ENCODE results near the gene TCAP.
A peak's percentile ranks its signal among the peaks of the same experiment; 100 is the strongest.

TCAP gene

DNA sequence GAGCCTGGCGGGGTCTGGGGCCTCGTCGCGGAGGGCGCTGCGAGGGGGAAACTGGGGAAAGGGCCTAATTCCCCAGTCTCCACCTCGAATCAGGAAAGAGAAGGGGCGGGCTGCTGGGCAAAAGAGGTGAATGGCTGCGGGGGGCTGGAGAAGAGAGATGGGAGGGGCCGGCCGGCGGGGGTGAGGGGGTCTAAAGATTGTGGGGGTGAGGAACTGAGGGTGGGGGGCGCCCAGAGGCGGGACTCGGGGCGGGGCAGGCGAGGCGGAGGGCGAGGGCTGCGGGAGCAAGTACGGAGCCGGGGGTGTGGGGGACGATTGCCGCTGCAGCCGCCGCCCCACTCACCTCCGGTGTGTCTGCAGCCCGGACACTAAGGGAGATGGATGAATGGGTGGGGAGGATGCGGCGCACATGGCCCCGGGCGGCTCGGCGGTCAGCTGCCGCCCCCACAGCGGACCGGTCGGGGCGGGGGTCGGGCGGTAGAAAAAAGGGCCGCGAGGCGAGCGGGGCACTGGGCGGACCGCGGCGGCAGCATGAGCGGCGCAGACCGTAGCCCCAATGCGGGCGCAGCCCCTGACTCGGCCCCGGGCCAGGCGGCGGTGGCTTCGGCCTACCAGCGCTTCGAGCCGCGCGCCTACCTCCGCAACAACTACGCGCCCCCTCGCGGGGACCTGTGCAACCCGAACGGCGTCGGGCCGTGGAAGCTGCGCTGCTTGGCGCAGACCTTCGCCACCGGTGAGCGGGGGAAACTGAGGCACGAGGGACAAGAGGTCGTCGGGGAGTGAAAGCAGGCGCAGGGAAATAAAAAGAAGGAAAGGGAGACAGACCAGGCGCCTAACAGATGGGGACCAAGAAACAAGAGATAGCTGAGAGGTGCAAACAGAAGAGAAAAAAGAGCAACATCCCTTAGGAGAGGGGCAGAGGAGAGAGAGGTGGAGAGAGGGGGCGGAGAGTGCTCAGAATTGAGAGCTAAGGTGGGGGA lies 3.1 kb downstream of the TCAP start, which contains the start of gene PNMT:
TSS of gene PNMT (plus strand) at position 509 of the 980 bp plus-strand sequence. CDS start at position 532, 23 bp downstream.
- DNase-seq = peak; percentile 59

DNA sequence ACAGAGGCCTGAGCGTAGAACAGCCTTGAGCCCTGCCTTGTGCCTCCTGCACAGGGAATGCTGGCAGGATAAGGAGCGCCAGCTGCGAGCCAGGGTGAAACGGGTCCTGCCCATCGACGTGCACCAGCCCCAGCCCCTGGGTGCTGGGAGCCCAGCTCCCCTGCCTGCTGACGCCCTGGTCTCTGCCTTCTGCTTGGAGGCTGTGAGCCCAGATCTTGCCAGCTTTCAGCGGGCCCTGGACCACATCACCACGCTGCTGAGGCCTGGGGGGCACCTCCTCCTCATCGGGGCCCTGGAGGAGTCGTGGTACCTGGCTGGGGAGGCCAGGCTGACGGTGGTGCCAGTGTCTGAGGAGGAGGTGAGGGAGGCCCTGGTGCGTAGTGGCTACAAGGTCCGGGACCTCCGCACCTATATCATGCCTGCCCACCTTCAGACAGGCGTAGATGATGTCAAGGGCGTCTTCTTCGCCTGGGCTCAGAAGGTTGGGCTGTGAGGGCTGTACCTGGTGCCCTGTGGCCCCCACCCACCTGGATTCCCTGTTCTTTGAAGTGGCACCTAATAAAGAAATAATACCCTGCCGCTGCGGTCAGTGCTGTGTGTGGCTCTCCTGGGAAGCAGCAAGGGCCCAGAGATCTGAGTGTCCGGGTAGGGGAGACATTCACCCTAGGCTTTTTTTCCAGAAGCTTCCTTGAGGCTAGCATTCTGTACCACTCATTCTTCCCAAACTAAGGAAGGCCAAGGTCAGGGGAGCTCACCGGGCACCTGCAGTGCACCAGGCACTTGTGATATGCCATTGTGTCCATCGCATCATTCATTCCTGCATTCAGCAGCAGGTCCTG lies 5.0 kb downstream of the TCAP start:
- DNase-seq = no peak

DNA sequence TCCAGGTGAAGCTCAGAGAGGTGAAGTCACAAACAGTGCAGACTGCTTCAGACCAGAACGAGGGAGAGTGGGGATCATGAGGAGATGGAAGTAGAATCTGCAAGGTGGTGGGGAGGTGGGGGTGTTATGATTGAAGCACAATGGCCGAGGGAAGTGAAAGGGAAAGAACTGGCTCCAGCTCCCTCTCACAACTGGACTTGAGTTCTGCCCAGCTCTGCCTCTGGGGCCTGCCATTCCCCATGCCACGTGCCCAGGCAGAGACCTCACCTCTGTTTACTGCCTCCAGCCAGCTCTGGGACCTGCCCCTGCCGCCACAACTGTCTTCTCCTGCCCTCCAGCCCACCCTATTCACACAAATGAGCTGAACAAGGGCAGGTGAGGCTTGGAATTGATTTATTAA lies 5.6 kb downstream of the TCAP start:
- DNase-seq = no peak

DNA sequence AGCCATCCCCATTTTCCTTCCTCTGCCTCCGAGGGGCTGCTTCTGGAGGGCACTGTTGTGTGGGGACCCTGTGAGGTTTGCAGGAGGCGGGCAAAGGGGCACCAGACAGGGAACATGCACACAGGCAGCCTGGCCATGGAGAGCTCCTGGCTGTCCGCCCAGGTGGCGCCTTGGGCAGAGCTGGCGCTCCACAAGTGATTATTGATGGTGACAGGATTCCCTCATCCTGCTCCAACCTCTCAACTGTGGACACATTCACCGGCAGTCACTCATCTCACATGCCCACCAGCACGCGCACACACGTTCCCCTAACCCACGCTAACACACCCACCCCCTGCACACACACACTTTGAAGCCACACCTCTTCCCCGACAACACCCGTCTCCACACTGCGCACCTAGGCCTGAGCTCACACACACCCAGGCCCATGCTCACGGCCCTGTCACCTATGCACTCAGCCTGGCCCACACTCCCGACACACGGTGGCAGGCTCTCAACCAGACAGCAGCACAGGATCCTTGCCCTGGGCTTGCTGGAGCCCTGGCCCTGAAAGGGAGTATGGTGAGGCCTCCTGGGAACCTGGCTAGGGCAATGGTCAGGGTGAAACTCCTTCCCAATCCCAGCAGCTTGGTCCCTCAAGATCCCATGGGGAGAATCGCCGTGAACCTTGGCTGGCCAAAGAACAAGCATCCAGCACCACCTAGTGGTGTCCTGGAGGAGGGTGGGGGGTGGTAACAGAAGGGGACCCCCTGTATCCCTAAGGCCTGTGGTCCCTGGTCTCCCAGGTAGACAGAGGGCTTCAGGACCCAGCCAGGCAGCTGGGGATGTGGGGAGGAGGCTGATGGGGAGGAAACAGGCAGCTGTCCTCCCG lies 6.7 kb downstream of the TCAP start:
- no peak for DNase-seq

DNA sequence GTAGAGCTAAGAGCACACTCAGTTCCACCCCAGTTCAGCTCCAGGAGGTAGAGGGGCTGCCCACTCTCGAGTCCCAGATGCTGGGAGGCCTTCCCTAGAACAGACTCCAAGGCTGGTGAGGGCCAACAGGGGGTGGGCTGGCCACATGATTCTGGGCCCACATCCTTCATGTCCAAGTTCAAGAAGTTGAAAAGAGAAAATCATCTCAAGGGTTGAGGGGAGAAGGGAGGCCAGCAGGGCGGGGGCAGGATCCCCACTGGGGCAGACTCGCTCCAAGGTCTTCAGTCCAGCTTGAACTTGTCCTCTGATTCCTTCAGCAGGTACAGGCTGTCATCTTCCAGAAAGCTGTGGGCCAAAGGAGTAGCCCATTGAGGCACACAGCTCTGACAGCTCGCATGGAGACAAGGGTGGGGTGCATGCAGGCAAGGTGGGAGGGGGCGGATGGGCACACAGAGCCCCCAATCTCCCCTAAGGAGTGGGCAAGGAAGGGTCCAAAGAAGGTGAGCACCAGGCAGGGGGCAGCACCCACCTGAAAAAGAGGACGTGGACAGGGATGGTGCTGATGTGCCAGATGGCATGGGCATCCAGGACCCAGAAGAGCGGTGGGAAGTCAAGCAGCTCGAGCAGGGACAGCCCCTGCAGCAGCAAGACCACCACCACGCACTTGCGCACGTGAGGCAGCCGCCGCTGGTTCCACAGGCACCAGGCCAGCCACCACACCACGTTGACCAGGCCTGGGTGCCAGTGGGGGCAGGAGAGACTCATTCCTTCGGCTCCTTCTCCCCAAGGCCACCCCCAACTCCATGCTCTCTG lies 7.6 kb downstream of the TCAP start:
- DNase-seq = no peak

DNA sequence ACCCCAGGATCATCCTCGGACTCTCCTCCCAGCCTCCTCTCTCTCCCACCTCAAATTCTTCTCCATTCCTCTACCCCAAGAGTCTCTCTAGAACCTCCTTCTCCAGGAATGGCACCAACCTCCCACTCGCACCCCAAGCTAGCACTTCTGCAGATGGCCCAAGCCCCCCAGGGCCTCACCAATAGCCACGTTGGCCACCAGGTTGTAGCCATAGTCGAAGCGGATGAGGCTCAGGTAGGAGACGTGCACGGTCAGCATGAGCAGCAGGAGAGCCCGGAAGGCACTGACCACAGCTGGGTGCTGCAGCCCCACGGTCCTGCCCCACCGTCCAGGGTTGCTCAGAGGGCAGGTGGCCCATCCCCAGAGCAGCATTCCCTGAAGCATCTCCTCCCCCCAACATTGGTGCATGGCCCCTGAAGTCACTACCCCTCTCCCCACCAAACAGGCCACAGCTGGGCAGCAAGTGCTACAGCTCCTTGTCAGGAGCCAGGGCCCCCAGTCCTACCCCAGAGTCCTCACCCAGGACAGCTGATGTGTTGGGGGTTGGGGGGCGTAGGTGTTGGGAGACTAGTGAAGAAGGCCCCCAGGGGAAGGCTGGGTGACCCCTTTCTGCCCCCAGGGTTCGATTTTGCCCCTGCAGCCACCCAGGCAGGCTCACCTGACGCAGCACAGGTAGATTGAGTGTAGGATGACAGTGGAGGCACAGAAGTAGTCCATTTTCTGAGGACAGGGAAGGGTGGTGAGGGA lies 8.4 kb downstream of the TCAP start:
- DNase-seq = no peak

DNA sequence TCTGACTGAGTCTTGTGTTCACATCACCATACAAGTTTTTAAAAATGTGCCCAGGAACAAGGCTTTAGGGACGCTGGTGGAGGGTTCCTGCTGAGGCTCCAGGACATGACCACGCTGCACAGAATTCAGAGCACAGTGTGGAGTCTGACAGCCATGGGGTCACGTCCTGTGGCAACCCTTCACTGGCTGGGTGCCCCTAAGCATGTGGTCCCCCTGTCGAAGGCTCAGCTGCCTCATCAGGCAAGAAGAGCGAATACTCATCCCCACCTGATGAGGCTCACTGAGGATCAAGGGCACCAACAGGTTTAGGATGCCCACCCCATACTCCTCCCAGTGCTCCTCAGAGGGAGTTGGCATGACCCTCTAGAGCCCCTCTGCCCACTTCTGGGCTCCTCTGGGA lies 9.0 kb downstream of the TCAP start:
- DNase-seq = no peak

DNA sequence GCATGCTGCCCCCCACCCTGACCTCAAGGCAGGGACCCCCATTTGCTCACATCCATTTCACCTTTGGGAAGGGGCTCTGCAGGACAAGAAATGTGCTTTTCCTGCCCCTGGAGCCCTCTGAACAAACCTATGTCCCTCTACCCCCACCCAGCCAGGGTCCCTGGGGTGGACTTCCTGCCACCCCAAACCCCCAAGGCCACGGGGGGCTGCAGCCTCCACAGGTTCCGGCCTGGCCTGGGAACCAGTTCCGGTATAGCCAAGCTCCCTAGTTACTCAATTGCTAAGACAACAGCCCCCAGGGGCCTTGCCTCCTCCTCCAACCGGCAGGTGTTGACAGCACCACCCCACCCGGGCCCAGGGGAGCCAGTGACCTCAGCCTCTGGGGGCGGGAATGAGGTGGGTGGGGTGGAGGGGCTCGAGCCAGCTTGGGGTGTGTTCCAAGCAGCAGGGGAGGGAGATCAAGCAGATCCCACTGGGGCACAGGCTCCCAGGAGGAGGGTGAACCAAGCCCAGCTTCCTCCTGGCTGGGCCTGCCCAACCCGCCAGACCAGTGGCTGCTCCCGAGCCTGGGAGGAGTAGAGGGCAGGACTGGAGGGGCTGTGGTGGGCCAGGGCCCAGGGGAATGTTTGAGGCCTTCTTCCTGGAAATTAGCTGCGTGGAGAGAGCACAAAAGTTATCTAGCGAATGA lies 9.7 kb downstream of the TCAP start:
- DNase-seq = peak; percentile 63

DNA sequence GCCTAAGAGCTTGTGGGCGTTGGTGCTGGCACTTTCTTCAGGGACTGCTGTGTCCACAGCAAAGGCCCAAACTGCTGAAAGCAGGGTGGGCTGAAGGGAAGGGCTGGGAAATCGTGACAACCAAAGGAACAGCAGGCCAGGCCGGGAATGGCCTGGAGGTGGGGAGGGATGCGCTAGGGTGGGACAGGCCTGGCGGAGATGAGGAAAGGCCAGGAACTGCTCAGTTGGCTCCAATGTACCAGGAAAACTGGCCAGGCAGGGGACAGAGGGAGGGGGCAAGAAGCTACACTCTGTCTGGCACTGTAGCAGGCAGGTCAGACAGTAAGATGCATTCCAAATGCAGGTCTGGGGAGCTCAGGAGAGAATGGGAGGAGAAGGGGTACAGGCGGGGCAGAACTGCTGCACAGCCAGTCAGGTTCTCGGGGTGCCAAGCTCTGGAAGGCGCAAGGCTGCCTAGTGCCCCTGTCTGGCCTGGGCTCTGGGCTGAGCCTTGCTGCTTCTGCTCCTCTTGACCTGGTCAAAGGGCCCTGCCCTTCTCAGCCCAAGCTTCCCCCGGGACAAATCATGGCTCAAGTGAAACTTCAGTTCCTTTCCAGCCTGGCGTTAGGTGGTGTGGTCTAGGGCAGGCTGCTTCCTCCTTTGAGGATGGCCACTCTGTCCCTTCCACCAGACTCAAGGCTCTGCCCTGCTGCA lies 10.4 kb downstream of the TCAP start:
- DNase-seq = no peak

DNA sequence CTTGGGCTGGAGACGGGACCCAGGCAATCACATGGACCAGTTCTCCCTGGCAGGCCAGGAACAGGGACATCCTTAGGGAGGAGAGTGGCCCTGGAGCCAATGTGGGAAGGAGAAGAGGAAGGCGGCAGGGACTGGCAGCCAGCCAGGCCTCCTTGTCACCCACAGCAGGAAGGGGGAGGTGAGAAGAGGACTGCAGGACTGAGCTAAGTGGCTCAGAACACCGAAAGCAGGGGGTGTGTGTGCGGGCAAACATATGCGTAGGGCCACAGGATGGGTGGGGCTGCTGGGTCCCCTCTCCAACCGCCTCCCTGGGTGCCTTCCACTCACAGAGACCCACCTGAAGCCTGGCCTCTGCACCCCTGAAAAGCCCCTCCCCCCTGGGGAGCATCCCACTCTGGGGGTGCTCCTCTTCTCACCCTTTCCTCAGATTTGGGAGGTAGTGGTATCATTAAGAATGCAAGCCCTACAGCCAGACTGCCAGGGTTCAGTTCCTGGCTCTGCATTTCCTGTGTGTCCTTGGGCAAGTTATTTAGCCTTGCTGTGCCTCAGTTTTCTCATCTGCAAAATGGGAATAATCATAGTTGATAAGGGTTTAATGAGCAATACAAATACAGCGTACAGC lies 11.2 kb downstream of the TCAP start:
- DNase-seq = peak; percentile 76

DNA sequence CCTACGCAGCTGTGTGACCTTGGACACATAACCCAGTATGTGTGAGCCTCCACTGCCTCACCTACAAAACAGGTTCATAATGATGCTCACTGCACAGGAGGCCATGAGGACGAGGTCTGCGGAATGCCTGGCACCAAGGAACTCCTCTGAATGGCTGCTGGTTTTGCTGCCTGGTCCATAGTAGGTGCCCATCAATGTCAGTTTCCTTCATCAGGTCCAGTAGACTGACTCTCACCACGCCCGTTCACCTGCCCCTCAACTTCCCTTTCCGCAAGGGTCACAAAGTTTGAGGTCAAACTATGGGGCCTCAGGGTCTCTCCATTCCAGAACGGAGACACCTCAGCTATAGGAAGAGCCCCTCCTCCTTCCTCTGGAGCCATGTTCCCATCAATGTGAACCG lies 11.9 kb downstream of the TCAP start:
- DNase-seq = no peak

DNA sequence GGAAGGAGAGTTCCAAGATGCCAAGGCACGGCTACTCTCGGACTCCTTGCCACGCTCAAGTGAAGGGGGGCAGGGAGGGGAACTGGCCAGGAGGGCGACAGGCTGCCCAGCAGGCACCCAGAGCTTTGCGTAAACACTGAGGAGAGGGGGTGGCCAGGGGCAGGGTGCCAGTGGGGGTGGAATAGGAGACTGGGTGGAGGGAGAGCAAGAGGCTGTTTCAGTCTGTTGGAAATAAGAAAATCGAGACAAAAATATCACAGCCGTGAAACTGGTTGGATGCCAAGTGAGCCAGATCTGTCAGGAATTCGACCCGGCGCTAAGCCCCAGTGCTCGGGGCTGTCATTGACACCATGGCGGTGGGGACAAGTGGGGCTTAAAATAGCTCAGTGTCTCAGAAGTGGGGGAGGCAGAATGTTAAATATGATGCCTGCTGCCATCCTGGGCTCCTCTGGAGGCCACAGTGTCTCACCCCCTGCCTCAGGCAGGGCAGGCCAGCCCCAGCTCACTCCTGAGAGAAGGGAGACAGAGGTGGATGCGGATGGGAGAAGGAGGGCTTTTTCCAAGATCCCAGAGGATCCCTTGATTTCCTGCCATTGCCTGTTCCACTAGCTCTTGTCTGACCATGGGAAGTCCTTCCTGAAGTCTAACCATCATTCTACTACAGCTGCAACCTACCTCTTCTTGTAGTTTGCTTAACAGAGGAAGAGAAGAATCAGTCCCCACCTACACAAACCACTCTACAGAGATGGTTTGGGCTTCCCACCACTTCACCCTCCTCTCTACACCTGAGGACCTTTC lies 12.6 kb downstream of the TCAP start:
- peak; percentile 66 for DNase-seq

DNA sequence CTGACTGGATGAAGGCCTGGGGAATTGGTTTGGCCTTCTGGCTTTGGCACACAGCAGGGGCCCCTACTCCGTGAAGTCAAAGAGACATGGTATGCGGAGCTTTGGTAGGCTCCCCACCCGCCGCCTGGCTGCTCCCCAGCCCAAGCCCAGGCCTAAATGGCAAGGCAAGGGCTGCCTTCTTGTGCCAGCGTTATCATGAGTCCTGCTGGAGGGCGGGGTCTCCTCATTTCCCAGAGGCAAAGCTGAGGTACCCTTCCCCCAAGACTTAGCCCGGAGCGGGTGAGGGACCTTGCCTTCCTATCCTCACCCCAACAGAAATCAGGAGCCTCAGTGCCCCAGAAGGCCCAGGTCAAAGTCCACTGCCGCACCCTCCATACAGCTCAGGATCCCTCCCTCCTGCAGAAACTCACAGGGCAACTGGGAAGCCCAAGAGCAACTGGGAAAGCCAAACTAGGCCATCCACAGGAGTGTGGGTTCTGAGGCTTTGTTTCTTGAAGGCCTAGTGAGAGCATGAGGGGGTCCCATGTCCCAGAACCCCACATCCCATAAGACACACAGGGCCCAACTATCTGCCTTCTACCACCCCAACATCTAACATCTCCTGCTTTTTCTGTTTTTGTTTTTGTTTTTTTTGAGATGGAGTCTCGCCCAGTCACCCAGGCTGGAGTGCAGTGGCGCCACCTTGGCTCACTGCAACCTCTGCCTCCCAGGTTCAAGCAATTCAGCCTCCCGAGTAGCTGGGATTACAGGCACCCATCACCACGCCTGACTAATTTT lies 13.4 kb downstream of the TCAP start:
- no peak for DNase-seq

DNA sequence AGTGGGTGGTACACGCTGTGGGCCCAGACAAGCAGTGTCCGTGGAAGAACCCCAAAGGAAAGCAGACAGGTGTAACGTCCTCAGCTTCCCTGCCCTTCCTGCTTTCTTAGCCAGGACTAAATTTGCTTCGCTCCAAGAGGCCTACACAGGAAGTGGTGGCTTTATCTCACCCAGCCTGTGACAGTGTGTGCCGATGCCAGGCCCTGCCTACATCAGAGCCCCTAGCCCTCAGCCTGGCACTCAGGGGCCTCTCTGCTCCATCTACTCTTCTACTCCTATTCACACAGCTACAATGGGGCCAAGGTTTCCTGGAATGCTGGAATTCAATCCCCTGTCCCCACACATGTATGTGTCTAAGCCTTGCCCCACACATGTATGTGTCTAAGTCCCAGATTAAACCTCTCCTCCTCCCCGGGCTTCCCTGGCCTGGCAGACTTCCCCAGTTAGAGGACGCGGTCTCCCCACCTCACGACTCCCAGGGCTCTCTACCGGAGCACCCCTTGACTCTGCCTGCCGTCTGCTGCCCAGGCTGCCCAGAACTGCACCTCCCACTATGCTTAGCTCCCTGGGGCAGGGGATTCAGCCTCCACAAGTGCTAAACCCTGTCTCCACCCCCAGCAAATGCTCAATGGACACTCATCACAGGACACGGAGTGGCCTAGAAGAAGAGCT lies 14.5 kb downstream of the TCAP start:
- DNase-seq = no peak

DNA sequence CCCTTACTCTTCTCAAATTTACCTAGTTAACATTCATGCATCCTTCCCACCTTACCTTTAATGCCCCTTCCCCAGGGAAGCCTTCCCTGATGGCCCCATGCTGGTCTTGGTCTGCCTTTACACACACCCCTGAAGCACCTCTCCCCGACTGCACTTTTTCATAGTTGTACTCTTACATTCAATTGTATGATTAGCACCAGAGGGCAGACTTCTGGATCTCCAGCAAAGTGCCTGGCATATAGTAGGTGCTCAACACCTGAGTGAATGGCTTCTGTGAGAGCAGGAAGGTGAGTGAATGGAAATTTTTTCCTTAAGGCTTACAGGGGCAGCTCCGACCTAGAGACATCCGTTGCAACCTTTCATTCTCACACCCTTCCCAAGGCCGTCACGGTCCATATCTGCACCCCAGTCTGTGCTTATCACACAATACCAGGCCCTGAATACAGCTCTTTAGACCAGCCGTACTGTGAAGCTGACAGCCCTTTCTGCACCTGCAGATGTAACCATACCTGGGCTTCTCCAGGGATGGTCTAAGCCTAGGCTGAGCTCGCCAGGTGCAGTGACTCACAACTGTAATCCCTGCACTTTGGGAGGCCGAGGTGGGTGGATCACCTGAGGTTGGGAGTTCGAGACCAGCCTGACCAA lies 18.3 kb downstream of the TCAP start:
- no peak for DNase-seq

DNA sequence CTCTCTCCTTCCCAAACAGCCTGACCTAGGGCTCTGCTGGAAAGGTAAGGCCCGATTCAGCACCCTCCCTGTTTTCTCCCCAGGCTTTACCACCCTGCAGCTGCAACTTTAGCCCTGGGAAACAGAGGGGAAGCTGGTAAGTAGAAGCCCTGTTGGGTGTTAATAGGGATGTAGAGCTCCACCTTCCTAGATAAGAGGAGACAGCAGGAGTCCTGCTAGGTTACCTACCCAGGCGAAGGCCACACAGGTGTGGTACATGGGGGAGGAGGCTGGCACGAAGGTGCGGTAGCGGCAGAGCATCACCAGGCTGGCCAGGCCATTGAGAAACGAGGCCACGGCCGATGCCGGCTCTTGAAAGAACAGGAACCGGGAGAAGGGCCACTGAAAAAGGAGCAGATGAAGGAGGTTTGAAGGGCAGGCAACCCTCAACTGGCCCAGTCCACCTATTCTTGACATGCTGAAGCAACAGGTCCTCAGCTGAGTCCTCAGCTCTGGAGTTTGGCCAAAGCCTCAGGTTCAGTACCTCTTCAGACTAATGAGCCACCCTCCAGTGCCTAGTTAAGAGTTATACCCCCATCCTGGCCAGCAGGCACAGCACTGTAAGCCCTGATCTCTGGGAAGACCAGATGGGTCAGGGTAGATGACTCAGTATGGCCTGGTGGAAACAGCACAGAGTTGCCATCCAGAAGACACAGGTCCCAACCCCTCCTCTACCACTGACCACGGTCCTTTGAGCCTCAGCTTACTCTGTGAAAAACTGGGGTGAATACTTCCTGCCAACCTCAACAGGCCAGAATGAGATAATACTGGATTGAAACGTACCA lies 19.4 kb downstream of the TCAP start:
- no peak for DNase-seq
